GM12878 (cell line): ENCODE results near the gene DDC. TPM values are rescaled to one million over a fixed set of nuclear protein-coding genes. Genes with fewer than 3 reads are reported as not detected.

Experiments
- ATAC-seq: fragments of 200-7000 bp; cut with Tn5 transposase; 3 replicates; pipeline ENCODE4 v1.9.1; 2020; ENCODE audit warnings: mild to moderate bottlenecking, moderate library complexity
- BruUV-seq: library from RNA; stranded (reverse); fragments of 400-500 nt; replicated peaks from 2 replicates; lab custom pipeline; 2021; lab: Mats Ljungman, UMichigan
- CTCF ChIA-PET: fragments of 300-600 bp; sonication (Branson Sonifier 250); formaldehyde crosslinking; extraction: SDS; loops from one replicate; lab custom pipeline; 2021; ENCODE audit warnings: inconsistent platforms; lab: Yijun Ruan, JAX
- POLR2A ChIA-PET: fragments of 350-600 bp; formaldehyde crosslinking; extraction: SDS; loops from one replicate; lab custom pipeline; 2021; ENCODE audit warnings: inconsistent platforms; lab: Charles Lee
- RAD21 ChIA-PET: fragments of 300-600 bp; sonication (Branson Sonifier 250); formaldehyde crosslinking; loops from one replicate; lab custom pipeline; 2023; ENCODE audit warnings: antibody characterized with exemption; ENCODE audit not compliant: unreplicated experiment; lab: Charles Lee
- SMC1A ChIA-PET: fragments of 300-600 bp; sonication (Branson Sonifier 250); formaldehyde crosslinking; loops from one replicate; lab custom pipeline; 2023; ENCODE audit not compliant: unreplicated experiment, uncharacterized antibody; lab: Charles Lee
- DNase-seq: peaks from one replicate; pipeline ENCODE4 v3.0.0-alpha.2; 2011; ENCODE audit warnings: low read depth, low spot score
- FAIRE-seq: peaks from 3 replicates; lab custom pipeline; 2011; peaks lifted over from hg19 to GRCh38; lab: Jason Lieb, UNC
- H2AFZ ChIP-seq: 2 replicates; pipeline ENCODE4 v1.6.0; 2011; ENCODE audit warnings: low read depth, low read length, control low read depth; ENCODE audit not compliant: control insufficient read depth
- H3K27ac ChIP-seq: 2 replicates; pipeline ENCODE4 v1.5.1; 2011; ENCODE audit warnings: control low read depth; ENCODE audit not compliant: control insufficient read depth, insufficient read depth
- H3K27me3 ChIP-seq, 2 experiments: replicated peaks in 1 of 2; 2 replicates each; pipeline versions ENCODE4 v1.6.0 to v1.6.1; 2011; ENCODE audit warnings: low read length in 1 of 2; ENCODE audit not compliant: control insufficient read depth in 2 of 2, insufficient read depth in 2 of 2
- H3K36me3 ChIP-seq, 2 experiments: 2 replicates each; pipeline ENCODE4 v1.5.1; 2011; ENCODE audit warnings: low read length in 1 of 2; ENCODE audit not compliant: control insufficient read depth in 2 of 2, insufficient read depth in 2 of 2
- H3K4me1 ChIP-seq: 2 replicates; pipeline ENCODE4 v1.6.1; 2011; ENCODE audit warnings: mild to moderate bottlenecking, low read length, moderate library complexity, mixed read lengths; ENCODE audit not compliant: control insufficient read depth, insufficient read depth
- H3K4me2 ChIP-seq: 2 replicates; pipeline ENCODE4 v1.6.0; 2011; ENCODE audit warnings: control low read depth; ENCODE audit not compliant: control insufficient read depth, insufficient read depth
- H3K4me3 ChIP-seq: fragments of 200-600 bp; sonication (generic); 2 replicates; pipeline ENCODE4 v1.5.1; 2016
- H3K79me2 ChIP-seq: 2 replicates; pipeline ENCODE4 v1.6.0; 2011; ENCODE audit warnings: low read length; ENCODE audit not compliant: control insufficient read depth, insufficient read depth
- H3K9ac ChIP-seq: 2 replicates; pipeline ENCODE4 v1.8.0; 2011; ENCODE audit warnings: low read length, control low read depth, mixed read lengths; ENCODE audit not compliant: control insufficient read depth, insufficient read depth
- H3K9me3 ChIP-seq: replicated peaks from 3 replicates; pipeline ENCODE4 v1.5.1; 2011; ENCODE audit warnings: mild to moderate bottlenecking, low read length; ENCODE audit not compliant: control insufficient read depth, insufficient read depth
- H4K20me1 ChIP-seq: 2 replicates; pipeline ENCODE4 v1.6.0; 2011; ENCODE audit not compliant: control insufficient read depth, insufficient read depth
- BHLHE40 ChIP-seq, 2 experiments: fragments of 450-650 bp in 1 of 2; IDR thresholded peaks; 2 replicates each; pipeline ENCODE4 v1.6.1; 2011 to 2017; ENCODE audit warnings: low read depth in 2 of 2, borderline replicate concordance in 1 of 2, improper control_type of control experiment in 1 of 2, low read length in 1 of 2, mild to moderate bottlenecking in 1 of 2
- BRCA1 ChIP-seq: IDR thresholded peaks from 2 replicates; pipeline ENCODE4 v1.6.1; 2011; ENCODE audit warnings: low read depth, low read length, improper control_type of control experiment
- CREB1 ChIP-seq: IDR thresholded peaks from 2 replicates; pipeline ENCODE4 v1.6.1; 2012; ENCODE audit warnings: low read depth, mild to moderate bottlenecking, inconsistent platforms
- GABPA ChIP-seq: IDR thresholded peaks from 2 replicates; pipeline ENCODE4 v1.6.1; 2014; ENCODE audit warnings: antibody characterized with exemption, low read depth, mild to moderate bottlenecking, inconsistent platforms
- HDGF ChIP-seq: fragments of 450-650 bp; IDR thresholded peaks from 2 replicates; pipeline ENCODE4 v1.6.1; 2016; ENCODE audit warnings: antibody characterized with exemption
- MYB ChIP-seq: fragments of 150-350 bp; IDR thresholded peaks from 2 replicates; pipeline ENCODE4 v1.6.1; 2014; ENCODE audit warnings: mild to moderate bottlenecking, low read depth, low read length, borderline replicate concordance
- STAT3 ChIP-seq: IDR thresholded peaks from 2 replicates; pipeline ENCODE4 v1.6.1; 2011; ENCODE audit warnings: low read depth, low read length, improper control_type of control experiment
- ZNF274 ChIP-seq: IDR thresholded peaks from one replicate; pipeline ENCODE4 v1.8.0; 2011; ENCODE audit not compliant: insufficient read length, insufficient read depth
- ZNF592 ChIP-seq: fragments of 450-650 bp; IDR thresholded peaks from 2 replicates; pipeline ENCODE4 v1.6.1; 2017; ENCODE audit warnings: mild to moderate bottlenecking, moderate library complexity
- WGBS: methylation state at CpG from one replicate; pipeline ENCODE4 v1.1.6; 2016; ENCODE audit warnings: low lambda C conversion rate; ENCODE audit not compliant: insufficient replicate concordance, insufficient coverage; ENCODE audit errors: missing lambda C conversion rate; 5-methylcytosine and 5-hydroxymethylcytosine counted together
- in situ Hi-C: fragments of 300-500 bp; cut with MboI; formaldehyde crosslinking; loops from 9 replicates; pipeline ENCODE4 v1.14.3; 2018; ENCODE audit warnings: mixed read lengths
- intact Hi-C: fragments of 100-400 bp; cut with micrococcal nuclease; formaldehyde crosslinking; loops from one replicate; pipeline ENCODE4 v1.14.2; 2022; ENCODE audit not compliant: unreplicated experiment
- polyA plus RNA-seq, 11 experiments: library from polyadenylated mRNA; depleted of rRNA in 4 of 11; unstranded in 6 of 11; stranded (reverse) in 5 of 11; fragments of >200 nt; fragmentation: Nextera tagmentation in 4 of 11; fragmentation: Illumina TruSeq in 1 of 11; extraction: Ambion mirVana in 4 of 11; extraction: Trizol in 1 of 11; gene quantifications; 1 replicate in 1 of 11; 2 replicates in 10 of 11; pipeline versions ENCODE4 v1.2.1 to v1.2.3, GENCODE V29; 2011 to 2016; ENCODE audit warnings: inconsistent platforms in 2 of 11, missing spikeins in 2 of 11, low read depth in 1 of 11
- total RNA-seq, 4 experiments: library from RNA; depleted of rRNA in 3 of 4; stranded (reverse); fragments of >200 nt in 3 of 4; fragmentation: Illumina TruSeq in 1 of 4; extraction: Trizol in 1 of 4; gene quantifications; 2 replicates each; pipeline versions ENCODE4 v1.2.1 to v1.2.3, GENCODE V29; 2013 to 2021

The DDC gene
- total and polyA plus RNA-seq, 10 of the 15 experiments (the other 5 are each of a cell fraction or from before 2014, with no cell fraction given), result not detected

GRCh38 chr7:50613473-50613872 is 48.3 kb upstream of the DDC start:
- no peak for ATAC-seq
- WGBS, result 12% methylated on average over 8 of the region's 8 CpGs
- no peaks in the 10 kb centered on the region for H3K36me3 ChIP-seq
- H3K4me1 ChIP-seq, result no peaks in the 10 kb centered on the region
- H2AFZ ChIP-seq, result no peak overlapping the region
- no peak overlapping the region for H3K4me3 ChIP-seq
- intact Hi-C loops (no loop called here), in situ Hi-C loops (no loop called here)
- no peak overlapping the region for H3K4me2 ChIP-seq
- no peak overlapping the region for H3K9ac ChIP-seq
- SMC1A ChIA-PET, result no interaction called here
- no TSS peak for BruUV-seq
- no peak for FAIRE-seq
- no peaks in the 10 kb centered on the region for H3K79me2 ChIP-seq
- TF ChIP-seq HDGF (no peak), STAT3 (no peak), MYB (no peak), ZNF274 (no peak)
- H3K27ac ChIP-seq, result no peak overlapping the region
- no peak for DNase-seq
- POLR2A ChIA-PET, result no interaction called here
- RAD21 ChIA-PET, result no interaction called here
- no peaks in the 10 kb centered on the region for H4K20me1 ChIP-seq
- CTCF ChIA-PET, result no interaction called here
- H3K9me3 ChIP-seq, result no peaks in the 10 kb centered on the region; the same call in 2 of the 3 replicates
- H3K27me3 ChIP-seq, result peaks cover 0 to 5% of the 10 kb centered on the region in 2 experiments; a peak in 2 of 4 replicates

GRCh38 chr7:50612704-50613103 is 47.5 kb upstream of the DDC start:
- ATAC-seq, result no peak

More at GRCh38 chr7:50612704-50613103, 47.5 kb upstream of the DDC start:
- Histone ChIP-seq H3K79me2 (no peaks in the 10 kb centered on the region), H3K4me2 (no peak overlapping the region), H3K9me3 (no peaks in the 10 kb centered on the region; the same call in 2 of the 3 replicates), H3K4me1 (no peaks in the 10 kb centered on the region), H3K27me3 (peaks cover 0 to 5% of the 10 kb centered on the region in 2 experiments; a peak in 2 of 4 replicates), H3K9ac (no peak overlapping the region), H4K20me1 (no peaks in the 10 kb centered on the region), H3K27ac (no peak overlapping the region), H3K36me3 (no peaks in the 10 kb centered on the region), H3K4me3 (no peak overlapping the region), H2AFZ (no peak overlapping the region)
- POLR2A ChIA-PET, result no interaction called here
- no peak for DNase-seq
- SMC1A ChIA-PET, result no interaction called here
- intact Hi-C loops, result no loop called here
- CTCF ChIA-PET, result interaction anchor here (0.9 to 1.2 kb wide), 2 partner anchors 17 to 548 kb away, joined by 3 to 4 read pairs; no protein-coding TSS in a partner anchor
- RAD21 ChIA-PET, result no interaction called here
- TF ChIP-seq BRCA1 (no peak), ZNF592 (no peak), CREB1 (no peak), GABPA (no peak), BHLHE40 (IDR thresholded peaks at IDR 0.05; ENCODE audit: borderline replicate concordance in 1 of 2, low read depth in 2 of 2, low read length in 1 of 2) (no peak)
- in situ Hi-C loops, result no loop called here
- no peak for FAIRE-seq
- no TSS peak for BruUV-seq
- 70% methylated on average over 5 of the region's 5 CpGs for WGBS
